G401 (cell line): ENCODE results near the gene TCEAL7. TPM values are rescaled to one million over a fixed set of nuclear protein-coding genes. Genes with fewer than 3 reads are reported as not detected.
"Not testable (repeated sequence)": the region's sequence is repeated elsewhere in the genome, so short reads cannot be mapped to it uniquely, and the experiment has no call there.

Source experiments
- DNase-seq: peaks from one replicate; pipeline ENCODE4 v3.0.0-alpha.2; 2015; ENCODE audit warnings: low spot score
- in situ Hi-C: cut with HindIII; loops from 2 replicates; pipeline ENCODE4 v1.10.0; 2016; ENCODE audit warnings: low sequenced_read_pairs, mixed read lengths
- total RNA-seq: library from RNA; depleted of rRNA; stranded (reverse); fragments of >200 nt; shearing (Covaris generic); gene quantifications from 2 replicates; pipeline ENCODE4 v1.2.3, GENCODE V29; 2014; rRNA removed

The TCEAL7 gene, protein sequence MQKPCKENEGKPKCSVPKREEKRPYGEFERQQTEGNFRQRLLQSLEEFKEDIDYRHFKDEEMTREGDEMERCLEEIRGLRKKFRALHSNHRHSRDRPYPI
- total RNA-seq, result 0.71 TPM in 1 of 2 replicates, not detected in the other

DNA sequence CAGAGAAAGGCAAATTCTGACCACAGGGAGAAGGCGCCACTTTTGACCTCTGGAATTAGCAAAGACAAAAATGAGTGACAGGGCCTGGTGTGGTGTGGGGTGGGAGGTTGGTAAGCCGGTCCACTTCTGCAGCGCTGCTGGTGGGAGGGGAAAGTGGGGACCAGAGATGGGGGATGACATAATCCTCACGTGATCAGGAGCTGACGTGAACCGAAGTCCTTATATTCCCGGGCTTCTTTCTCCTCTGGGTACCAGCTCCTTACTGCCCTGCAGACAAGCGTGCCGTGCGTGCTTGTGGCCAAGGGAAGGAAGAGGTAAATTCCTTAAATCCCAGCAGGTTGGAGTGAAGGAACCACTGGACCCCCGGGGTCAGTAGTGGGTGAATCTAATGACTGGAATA lies at the start of gene TCEAL7:
Gene TCEAL7, plus strand, starts transcription at position 249 of the 400 bp plus-strand sequence. CDS start 1,165 bp downstream, outside the sequence.
- DNase-seq, result peak; percentile 92

DNA sequence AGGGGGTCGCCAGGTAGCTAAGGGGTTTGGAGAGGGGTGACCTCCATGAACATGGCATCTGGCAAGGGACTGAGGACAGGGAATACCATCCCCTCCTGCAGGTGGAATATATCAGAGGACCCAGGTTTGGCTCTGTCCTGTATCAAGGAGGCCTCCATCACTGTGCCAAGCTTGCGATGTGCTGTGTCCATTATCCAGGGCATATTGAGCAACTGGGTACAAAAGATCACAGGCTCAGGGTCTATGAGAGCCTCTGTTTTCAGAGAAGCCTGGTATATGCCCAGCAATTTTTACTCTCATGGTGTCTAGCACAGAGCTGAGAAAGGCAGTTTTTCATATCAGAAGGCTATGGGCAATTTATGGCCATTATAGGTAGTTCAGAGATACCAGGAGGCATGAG lies 36.9 kb upstream of the TCEAL7 start:
- in situ Hi-C loops, result no loop called here
- no peak for DNase-seq

More for the DNA sequence above, at the start of gene TCEAL7:
- in situ Hi-C loops, result no loop called here

DNA sequence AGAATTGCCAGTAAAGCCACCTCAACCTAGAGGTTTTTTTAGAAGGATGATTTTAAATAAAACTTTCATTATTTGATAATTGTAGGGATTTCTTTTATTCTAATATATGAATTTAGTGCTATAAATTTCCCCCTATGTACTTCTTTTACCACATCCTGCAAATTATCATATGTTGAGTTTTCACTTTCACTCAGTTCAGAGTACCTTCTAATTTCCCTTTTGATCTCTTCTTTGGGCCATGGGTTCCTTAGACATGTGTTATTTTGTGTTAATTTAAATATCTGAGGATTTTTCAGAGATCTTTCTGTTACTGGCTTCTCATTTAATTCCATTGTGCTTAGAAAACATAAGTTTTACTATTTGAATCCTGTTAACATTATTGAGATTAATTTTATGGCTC lies 25.3 kb upstream of the TCEAL7 start:
- DNase-seq, result no peak
- in situ Hi-C loops, result no loop called here

DNA sequence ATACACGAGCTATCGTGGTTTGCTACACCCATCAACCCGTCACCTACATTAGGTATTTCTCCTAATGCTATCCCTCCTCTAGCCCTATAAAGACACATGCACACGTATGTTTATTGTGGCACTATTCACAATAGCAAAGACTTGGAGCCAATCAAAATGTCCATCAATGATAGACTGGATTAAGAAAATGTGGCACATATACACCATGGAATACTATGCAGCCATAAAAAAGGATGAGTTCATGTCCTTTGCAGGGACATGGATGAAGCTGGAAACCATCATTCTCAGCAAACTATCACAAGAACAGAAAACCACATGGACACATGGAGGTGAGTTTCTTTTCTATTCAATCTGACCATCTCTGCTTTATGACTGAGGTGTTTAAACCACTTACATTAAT lies 24.4 kb upstream of the TCEAL7 start:
- DNase-seq, in situ Hi-C loops: not testable (repeated sequence)

DNA sequence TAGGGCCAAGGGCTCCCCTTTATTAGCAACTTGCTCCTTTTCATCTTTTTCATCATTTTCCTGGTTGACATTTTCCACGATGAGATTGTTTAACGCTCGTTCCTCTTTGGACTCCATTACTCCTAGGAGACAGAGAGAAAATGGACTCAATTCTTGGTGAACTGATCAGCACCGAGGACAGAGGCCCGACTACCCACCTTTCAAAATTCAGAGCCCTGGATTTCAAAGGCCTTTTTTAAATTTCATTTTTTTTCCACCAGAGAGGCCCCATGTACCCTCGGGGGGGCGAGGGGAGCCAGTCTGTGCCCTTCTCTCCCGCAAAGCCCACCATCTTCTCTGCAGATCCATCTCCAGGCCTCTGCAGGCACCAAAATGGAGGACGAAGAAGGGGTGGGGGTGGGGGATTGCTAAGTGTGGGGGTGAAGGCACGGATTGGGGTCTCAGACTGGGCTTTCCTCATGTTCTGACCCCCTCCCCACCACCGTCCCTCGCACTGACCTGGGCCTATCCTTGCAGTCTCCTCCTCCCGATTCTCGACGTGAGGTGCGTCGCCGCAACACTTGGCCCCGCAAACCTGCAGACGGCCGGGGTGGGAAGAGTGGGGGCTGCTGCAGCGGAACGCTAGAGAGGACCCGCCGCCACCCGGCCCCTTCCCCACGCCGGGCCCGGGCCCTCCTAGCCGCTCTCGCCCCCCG lies 20.0 kb upstream of the TCEAL7 start:
- peak; percentile 19 for DNase-seq
- in situ Hi-C loops, result no loop called here

DNA sequence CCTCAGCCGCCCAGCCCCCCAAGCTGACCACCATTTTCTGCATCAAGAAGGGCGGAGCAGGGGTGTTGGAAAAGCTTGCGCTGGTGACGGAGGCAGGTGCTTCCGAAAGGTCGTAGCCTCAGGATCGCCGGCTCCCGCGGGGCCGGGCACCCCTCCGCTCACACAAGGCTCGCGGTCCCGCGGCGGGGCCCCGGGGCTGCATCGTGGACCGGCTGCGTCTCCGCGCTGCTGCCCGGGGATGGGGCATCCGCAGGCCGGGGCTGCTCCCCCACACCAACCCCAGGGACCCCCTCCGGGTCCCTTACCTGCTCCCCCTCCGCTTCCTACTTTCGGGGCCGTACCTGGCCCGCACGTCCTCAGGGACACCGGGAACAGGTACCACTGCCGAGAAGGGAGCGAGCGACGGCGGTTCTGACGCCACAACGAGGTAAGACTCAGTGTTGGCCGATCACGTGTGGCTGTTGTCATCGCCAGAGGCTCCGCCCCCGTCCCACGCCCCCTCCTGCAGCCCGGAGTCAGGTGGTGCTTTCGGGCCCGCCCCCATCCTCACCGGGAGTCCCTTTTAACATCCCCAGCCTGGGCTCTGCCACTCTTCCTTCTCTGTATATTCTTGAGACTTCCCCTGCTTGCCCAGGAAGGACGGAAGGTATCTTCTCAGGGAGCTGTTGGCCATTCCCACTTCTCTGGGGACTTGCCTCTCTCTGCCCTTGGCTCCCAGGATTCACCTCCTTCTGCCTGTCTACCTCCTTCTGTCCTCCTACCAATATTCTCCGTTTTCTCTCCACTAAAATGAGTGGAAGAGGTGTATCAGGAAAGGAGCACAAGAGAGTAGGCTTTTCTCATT lies 19.3 kb upstream of the TCEAL7 start, which contains the start of gene BEX2:
Gene BEX2, minus strand, starts transcription at position 436 of the 844 bp plus-strand sequence. CDS start 1,014 bp downstream, outside the sequence.
- DNase-seq, result peak; percentile 92
- in situ Hi-C loops, result no loop called here

DNA sequence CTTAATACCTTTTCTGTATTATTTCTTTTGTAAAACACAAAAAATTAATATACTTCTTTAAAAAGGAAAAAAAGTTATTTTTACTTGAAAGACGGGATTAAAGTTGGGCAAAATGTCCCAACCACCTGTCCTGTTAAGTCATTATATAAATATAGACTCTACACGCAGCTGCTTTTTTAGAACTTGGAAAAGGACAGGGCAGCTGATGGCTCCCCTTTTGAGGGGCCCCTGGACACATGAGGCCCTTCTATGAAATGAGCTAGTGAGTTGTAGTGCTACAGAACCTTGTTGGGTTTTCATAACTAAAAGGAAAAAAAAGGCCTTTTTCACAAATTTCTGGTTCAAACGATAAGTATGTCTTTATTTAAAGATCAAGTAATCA lies 18.6 kb upstream of the TCEAL7 start:
- in situ Hi-C loops, result no loop called here
- DNase-seq, result no peak

DNA sequence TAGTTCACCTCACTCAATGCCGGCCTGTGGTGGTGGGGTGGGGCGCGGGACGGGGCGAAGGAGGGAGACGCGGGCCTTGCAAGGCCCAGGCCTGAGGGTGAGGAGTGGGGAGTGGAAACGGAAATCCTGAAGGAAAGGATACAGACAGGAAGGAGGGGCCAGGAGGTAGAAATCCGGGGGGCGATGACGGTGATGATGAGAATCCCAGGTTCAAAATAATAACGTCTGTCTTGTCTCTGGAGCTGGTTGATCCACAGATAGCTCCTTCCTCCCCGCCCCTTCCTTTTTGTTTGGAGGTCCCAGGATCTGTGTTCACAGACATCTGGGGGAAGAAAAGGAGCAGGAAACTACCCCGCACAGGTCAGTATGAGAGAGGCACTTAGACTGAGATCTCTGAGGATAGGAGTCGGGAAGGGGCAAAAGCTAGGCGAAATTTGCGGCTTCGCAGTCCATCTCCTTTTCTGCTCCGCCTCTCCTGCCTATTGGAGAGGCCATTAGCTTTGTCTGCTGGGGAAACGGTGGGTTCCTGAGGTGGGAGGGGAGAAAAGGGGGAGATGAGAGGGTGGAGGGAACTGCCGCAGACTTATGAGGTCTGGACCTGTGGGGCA lies 746 bp downstream of the TCEAL7 start:
- in situ Hi-C loops, result no loop called here

DNA sequence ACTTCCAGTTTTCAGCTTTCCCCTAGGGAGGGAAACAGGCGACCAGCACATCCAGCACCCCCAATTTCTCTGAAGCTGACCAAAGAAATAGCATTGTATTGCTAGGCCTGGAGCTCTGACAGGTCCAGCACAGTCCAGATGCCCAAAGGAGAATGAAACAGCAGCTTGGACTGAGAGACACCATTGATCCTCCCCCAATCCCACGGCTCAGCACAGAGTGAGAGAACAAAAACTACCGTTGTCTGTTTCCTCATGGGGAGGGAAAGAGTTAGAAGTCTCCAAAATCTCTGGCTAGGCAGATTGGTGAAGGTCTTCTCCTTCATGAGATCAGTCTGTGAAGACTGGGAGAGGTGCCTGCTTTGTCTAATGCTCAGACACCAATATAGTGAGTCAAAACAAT lies 8.6 kb downstream of the TCEAL7 start:
- no peak for DNase-seq
- in situ Hi-C loops, result no loop called here

More for the DNA sequence above, 746 bp downstream of the TCEAL7 start:
- DNase-seq, result peak; percentile 63

DNA sequence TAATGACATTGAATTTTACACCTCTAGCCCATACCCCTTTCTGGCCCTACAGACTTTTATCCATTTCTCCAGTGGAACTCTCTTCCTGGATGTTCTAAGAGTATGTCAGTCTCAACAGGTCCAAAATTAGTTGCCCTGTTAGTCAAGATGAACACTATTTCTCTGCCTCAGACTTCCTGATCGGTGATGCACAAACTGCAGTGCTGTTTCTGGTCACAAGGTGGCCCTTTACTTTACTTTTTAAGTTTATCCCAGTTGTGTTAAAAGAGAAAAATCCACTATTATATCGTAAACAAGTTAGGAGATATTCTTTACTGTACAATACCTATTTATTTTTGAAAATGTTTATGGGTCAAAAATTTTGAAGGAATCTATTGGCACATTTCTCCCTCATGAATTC lies 13.1 kb downstream of the TCEAL7 start:
- in situ Hi-C loops, result no loop called here
- peak; percentile 56 for DNase-seq

DNA sequence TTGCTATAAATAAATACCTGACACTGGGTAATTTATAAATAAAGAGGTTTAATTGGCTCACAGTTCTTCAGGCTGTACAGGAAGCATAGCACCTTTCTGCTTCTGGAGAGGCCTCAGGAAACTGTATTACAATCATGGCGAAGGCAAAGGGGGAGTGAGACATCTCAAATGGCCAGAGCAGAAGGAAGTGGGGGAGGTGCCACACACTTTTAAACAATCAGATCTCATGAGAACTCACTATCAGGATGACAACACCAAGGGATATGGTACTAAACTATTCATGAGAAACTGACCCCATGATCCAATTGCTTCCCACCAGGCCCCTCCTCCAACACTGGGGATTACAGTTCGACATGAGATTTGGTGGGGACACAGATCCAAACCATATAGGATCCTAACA lies 14.6 kb downstream of the TCEAL7 start:
- DNase-seq, result no peak
- in situ Hi-C loops, result no loop called here

DNA sequence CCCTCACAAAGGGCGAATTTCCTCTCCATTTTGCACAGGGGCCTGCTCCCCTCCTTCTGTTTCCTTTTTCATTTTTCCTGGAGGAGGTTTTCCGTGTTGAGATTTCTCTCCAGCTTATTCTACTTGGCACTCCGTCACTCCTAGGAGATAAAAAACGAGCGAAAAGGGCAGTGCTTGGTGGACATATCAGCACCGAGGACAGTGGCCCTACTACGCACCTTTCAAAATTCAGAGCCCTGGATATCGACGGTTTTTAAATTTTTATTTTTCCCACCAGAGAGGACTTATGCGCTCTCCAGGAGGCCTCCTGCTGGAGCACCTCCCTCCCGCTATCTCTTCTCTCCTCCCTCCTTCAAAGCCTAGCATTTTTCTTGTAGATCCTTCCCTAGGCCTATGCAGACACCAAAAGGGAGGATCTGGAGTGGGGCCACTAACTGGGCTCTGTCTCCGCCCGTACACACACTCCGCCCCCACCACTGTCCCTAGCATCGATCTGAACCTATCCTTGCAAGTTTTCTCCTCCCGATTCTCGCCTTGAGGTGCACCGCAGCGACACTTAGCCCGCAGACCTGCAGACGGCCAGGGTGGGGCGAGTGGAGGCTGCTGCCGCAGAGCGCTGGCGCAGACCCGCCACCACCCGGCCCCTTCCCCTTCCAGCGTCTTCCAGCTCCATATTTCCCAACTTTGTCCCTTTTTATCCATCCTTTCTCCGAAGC lies 17.8 kb downstream of the TCEAL7 start:
- in situ Hi-C loops, result no loop called here
- DNase-seq, result no peak

DNA sequence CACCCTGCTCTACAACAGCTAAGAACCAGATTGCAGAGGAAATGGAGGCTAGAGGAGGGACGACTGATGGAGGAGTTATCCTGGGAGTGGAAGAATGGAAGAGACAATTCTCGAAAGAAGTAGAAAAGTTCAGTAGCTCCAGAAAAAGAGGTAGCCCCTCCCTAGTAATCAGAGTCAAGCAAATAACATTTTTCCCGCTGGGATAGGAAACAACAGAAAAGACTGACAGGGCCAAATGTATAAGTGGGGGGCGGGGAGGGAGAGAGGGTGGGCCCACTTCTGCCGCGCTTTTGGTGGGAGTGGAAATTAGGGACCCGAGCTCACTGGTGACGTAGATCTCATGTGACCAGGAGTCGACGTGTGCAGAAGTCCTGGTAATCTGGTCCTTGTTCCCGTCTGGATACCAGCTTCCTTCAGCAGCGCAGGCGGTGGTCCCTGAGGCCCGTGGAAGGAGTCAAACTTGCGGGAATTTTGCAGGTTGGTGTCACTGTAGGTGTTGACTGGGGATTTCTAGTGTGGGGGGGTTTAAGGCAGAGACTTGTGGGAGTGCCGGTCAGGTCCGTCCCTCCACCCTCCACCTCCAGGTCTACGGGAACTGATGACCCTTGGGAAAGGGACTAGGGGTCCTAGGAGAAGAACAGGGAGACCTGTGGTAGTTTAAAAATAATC lies 26.2 kb downstream of the TCEAL7 start, which contains the start of gene TCEAL9:
Gene TCEAL9, plus strand, starts transcription at position 377 of the 669 bp plus-strand sequence. CDS start 1,179 bp downstream, outside the sequence.
- in situ Hi-C loops, result no loop called here
- DNase-seq, result peak; percentile 82

DNA sequence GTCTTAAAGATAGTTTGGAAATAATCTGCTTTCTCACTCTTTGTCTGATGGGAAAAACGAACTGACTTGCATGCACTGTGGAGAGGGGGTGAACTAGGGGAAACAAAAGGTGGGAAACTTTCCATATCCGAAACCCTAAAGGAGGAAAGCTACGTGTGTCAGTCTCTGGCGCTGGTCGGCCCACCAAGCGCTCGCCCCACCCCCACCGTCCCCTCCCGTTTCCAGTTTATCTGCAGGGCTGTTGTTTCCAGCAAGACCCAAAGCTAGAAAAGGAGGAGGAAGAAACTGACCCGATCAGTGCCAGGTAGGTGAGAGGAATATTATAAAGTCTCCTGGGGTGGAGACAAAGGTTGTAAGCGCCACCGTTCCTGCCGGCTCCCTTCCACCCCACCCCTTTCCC lies 26.8 kb downstream of the TCEAL7 start:
- peak; percentile 53 for DNase-seq
- in situ Hi-C loops, result no loop called here

DNA sequence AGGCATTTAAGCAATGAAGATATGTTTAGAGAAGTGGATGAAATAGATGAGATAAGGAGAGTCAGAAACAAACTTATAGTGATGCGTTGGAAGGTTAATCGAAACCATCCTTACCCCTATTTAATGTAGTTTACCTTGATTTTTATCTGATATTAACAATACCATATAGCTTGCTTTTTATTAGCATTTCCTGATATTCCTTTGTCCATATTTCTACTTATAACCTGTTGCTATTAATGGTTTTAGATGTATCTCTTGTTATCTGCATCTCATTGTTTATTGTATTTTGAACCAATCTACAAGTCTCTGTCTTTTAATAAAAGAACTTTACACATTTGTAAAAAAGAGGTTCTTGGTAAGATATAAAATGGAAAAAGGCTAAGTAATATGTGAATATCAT lies 27.8 kb downstream of the TCEAL7 start:
- no peak for DNase-seq
- in situ Hi-C loops, result no loop called here

DNA sequence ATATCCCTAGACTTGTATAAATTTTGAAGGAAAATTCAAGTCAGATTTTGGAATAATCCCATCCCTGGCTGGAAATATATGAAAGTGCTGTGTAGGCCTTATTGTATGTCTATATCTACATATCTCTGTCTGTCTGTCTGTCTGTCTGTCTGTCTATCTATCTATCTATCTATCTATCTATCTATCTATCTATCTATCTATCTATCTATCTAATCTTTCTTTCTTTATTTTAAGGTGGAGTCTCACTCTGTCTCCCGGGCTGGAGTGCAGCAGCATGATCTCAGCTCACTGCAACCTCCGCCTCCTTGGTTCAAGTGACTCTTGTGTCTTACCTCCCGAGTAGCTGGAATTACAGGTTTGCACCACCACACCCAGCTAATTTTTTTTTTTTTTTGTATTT lies 29.6 kb downstream of the TCEAL7 start:
- DNase-seq, in situ Hi-C loops: not testable (repeated sequence)

DNA sequence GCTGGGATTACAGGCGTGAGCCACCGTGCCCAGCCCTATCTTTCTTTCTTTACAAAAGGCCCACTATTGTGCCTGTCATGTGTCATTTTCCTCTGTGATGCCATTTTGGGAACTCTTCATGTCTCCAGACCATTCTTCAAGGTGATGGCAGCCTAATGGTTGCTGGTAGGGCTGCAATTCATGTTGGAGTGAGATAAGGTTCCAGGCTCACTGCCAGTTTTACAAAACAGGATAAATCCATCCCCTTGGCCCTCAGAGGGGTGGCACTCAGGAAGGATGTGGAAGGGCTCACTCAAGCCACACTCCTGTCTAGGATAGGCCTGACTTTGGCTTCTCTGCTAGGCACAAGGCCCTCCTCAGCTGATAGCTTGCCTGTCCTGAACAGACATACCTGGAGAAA lies 30.1 kb downstream of the TCEAL7 start:
- DNase-seq, result no peak
- in situ Hi-C loops, result no loop called here

DNA sequence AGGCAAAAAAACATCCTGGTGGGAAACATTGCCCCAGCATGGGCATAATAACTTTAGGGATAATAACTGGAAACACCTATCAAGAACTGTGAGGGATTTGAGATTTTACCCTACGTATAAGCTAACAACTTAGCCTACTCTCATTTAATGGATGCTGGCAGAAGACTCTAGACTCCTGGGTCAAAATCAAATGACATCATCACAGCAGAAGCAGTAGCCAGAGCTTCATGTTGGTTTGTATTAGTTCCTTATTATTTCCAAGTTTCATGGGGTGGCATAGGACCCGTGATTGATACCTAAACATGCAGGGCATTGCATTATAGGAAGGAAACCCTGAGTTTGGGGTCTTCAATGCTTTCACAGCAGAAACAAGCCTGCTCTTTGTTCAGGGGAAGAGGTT lies 30.9 kb downstream of the TCEAL7 start:
- in situ Hi-C loops, result no loop called here
- DNase-seq, result peak; percentile 20
